Thyroid gland (tissue), 4 donors: ENCODE data around the gene SS18L1.

Experiments used
- POLR2A ChIP-seq, 2 donors: fragments of 450-650 bp; IDR thresholded peaks; one replicate each; pipeline ENCODE4 v1.6.1; 2017; ENCODE audit warnings: antibody characterized with exemption in 2 of 2, mild to moderate bottlenecking in 2 of 2, moderate library complexity in 1 of 2
- TF ChIP-seq, protein P1 (sequence below), 6 experiments: fragments of 200-600 bp in 3 of 6; fragments of 450-650 bp in 3 of 6; sonication (generic) in 3 of 6; IDR thresholded peaks; one replicate each; pipeline ENCODE4 v1.5.1; 2016 to 2019; ENCODE audit warnings: antibody characterized with exemption in 6 of 6, mild to moderate bottlenecking in 2 of 6, inconsistent platforms in 1 of 6, moderate library complexity in 1 of 6

DNA sequence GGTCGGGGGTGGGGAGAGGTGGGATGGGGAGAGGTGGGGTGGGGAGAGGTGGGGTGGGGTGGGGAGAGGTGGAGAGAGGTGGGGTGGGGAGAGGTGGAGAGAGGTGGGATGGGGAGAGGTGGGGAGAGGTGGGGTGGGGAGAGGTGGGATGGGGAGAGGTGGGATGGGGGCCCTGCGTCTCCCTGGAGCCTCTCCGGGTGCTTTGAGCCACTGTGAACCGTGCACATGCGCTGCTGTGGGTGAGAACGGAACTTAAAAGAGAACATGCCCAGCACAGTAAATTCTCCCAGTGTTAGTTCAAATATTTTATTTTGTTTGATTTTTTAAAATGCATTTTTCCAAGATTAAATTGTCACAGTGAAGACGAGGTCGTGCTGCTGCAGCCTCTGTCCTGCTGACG lies 16.7 kb downstream of the SS18L1 start:
- TF ChIP-seq, protein P1, sequence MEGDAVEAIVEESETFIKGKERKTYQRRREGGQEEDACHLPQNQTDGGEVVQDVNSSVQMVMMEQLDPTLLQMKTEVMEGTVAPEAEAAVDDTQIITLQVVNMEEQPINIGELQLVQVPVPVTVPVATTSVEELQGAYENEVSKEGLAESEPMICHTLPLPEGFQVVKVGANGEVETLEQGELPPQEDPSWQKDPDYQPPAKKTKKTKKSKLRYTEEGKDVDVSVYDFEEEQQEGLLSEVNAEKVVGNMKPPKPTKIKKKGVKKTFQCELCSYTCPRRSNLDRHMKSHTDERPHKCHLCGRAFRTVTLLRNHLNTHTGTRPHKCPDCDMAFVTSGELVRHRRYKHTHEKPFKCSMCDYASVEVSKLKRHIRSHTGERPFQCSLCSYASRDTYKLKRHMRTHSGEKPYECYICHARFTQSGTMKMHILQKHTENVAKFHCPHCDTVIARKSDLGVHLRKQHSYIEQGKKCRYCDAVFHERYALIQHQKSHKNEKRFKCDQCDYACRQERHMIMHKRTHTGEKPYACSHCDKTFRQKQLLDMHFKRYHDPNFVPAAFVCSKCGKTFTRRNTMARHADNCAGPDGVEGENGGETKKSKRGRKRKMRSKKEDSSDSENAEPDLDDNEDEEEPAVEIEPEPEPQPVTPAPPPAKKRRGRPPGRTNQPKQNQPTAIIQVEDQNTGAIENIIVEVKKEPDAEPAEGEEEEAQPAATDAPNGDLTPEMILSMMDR (IDR thresholded peaks at IDR 0.05), result no peak
- TF ChIP-seq POLR2A (IDR thresholded peaks at IDR 0.05), result no peak
